SK-MEL-5 (cell line): ENCODE results near the gene EXOC6B. TPM values are rescaled to one million over a fixed set of nuclear protein-coding genes. Genes with fewer than 3 reads are reported as not detected.
"Not testable (repeated sequence)": the region's sequence is repeated elsewhere in the genome, so short reads cannot be mapped to it uniquely, and the experiment has no call there.

Experiments
- DNase-seq: peaks from one replicate; pipeline ENCODE4 v3.0.0-alpha.2; 2016; ENCODE audit warnings: low read depth, low spot score
- in situ Hi-C: cut with HindIII; loops from 2 replicates; pipeline ENCODE4 v1.10.0; 2016; ENCODE audit warnings: low sequenced_read_pairs, high pct_unique_total_duplicates, low pct_unique_long_range_greater_than_20kb
- total RNA-seq: library from RNA; depleted of rRNA; stranded (reverse); fragments of >200 nt; shearing (Covaris generic); gene quantifications from 2 replicates; pipeline ENCODE4 v1.2.3, GENCODE V29; 2014

Gene EXOC6B
- total RNA-seq, 1 experiment from 2014 or later = 20.0 TPM

DNA sequence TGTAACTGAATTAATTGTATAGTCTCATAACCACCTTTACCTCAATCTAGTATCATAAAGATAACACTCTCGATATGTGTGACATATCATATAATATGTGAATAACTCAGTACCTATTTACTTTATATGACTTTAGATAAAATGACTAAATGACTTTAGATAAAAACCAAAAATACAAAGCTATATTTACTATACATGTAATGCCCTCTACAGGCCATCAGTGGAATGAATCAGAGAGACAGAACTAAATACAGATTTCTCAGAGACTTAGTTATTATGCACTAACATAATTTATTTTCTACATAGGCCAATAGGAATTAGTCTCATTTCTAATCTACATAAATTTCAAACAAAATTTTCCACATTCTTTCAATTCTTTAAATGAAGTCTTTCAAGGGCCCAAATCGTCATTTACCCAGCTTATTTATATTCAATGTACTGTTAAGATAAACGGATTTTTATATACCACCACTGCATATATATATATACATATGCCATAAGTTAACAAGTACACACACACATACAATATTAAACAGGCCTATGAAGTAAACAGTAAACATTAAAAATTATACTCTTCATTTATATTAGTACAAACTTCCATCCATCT, 219.9 kb downstream of the EXOC6B start:
- peak; percentile 51 for DNase-seq
- in situ Hi-C loops = no loop called here

DNA sequence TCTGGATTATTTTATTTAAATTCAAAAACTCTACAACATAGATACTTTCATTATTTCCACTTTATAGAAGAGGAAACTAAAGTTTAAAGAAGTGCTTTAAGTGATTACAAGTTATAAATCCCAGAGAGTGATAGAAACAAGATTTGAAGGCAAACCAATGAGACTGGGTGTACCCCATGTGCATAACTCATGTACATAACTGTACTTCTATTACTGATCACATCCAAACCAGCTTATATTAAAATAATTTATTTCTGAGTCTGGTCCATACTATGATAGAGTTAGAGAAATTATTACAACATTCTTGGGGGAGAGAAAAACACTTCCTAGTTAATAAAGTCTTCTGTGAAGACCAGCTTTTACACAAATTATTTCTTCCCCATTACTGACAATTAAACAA, 221.4 kb downstream of the EXOC6B start:
- in situ Hi-C loops = no loop called here
- no peak for DNase-seq

GRCh38 chr2:72603481-72603880, 222.4 kb downstream of the EXOC6B start:
- no peak for DNase-seq
- in situ Hi-C loops = no loop called here

- in situ Hi-C loops = no loop called here
- no peak for DNase-seq
Measured at GRCh38 chr2:72602711-72603110, 223.1 kb downstream of the EXOC6B start.

- in situ Hi-C loops = no loop called here
- no peak for DNase-seq
Measured at GRCh38 chr2:72602095-72602494, 223.7 kb downstream of the EXOC6B start.

- DNase-seq, in situ Hi-C loops: not testable (repeated sequence)
Measured at GRCh38 chr2:72583836-72584235, 242.0 kb downstream of the EXOC6B start.

DNA sequence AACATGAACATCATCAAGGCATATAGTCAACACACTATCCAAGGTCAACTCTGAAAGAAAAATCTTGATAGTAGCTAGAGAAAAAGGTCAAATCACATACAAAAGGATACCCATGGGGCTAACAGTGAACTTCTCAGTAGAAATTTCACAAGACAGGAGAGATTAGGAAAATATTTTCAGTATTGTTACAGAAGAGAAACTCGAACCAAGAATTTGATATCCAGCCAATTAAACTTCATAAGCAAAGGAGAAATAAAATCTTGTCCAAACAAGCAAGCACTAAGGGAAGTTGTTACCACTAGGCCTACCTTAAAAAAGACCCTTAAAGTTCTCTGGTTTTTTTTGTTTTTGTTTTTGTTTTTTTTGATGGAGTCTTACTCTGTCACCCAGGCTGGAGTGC, 242.5 kb downstream of the EXOC6B start:
- in situ Hi-C loops = no loop called here
- DNase-seq = no peak

DNA sequence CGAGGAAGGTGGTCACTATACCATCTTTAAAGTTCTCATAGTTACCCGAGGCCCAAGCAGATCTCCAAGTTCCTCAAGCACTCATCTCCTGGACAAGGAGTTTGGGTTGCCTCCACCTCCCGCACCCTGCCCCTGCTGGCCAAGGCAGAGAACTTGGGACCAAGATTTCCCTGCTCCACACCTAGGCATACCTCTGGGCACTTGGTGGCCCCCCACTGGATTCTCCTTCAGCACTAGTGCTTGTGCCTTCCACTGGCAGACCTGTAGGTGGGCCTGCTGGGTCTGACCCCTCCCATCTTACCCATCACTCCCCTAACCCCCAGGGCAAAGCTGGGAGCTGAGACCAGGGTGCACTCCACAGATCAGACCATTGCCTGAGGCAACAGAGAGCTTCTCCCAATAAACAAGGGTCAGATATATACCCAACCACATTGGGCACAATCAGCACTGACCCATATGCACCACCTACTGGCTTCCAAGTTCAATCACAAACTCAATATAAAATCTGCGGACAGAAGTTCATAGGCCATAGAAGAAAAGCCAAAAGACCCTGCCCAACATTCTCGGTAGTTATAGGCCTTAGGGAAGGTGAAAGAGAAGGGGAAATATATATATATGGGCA, 244.2 kb downstream of the EXOC6B start:
- DNase-seq = peak; percentile 28
- in situ Hi-C loops = no loop called here

DNA sequence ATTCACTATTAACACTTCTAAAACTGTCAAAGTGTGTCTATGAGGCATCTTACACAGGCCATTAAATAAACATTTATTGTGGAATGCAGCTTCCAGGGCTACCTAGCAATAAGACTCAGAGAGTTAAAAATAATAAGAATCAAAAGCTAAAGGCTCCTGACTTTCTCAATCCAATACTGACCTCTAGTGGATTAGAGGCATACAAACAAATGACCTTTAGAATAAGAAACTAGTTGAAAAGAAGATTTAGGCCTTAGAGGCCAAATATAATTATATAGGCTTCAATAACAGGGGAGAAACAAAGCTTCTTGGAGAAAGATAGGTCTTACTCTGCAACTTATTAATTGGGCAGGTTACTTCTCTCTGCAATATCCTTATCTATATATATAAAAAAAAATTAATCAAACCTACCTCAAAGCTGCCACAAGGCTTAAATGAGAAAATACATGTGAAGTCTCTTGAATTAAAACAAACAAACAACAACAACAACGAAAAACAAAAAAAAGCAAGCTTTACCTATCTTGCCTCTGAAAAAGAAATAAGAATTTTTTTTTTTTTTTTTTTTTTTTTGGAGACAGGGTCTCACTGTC, 246.1 kb downstream of the EXOC6B start:
- in situ Hi-C loops = loop anchor here (10.0 kb wide), 1 partner anchor 545 kb away; no protein-coding TSS in a partner anchor
- DNase-seq = peak; percentile 77

DNA sequence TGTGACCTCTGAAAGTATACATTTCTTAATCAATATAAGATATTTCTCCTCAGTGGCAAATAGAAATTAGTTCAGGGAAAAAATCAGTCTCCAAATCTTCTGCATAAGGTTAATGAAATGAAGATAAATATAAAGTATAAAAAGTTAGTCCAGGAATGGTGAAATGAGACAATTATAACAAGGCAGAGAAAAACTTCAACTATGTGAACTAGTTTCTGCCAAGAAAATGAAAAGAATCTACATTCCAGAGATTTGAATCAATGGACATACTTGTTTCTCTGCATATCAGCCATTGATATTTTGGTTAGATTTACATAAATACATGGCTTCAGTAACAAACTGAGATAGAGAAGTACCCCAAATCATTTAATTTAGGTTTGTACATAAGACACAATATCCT, 249.0 kb downstream of the EXOC6B start:
- in situ Hi-C loops = loop anchor here (10.0 kb wide), 1 partner anchor 542 kb away; no protein-coding TSS in a partner anchor
- DNase-seq = no peak

DNA sequence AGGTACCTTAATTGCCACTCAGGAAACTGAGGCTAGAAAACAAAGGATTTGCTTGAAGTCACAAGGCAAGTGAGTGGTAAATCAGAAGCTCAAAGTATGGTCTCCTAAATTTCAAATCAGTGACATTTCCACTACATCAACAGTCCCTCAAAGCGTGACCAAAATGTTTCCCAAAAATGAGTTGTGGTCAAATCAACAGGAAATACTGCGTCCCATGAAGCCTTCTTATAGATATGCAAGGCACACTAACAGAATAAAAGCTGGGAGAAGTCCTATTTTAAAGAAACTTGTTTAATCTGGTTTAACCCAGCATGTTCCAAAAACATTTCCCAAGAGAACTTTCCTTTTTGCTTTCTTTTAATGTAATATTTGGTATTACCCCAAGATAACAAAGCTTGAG, 249.4 kb downstream of the EXOC6B start:
- in situ Hi-C loops = loop anchor here (10.0 kb wide), 1 partner anchor 542 kb away; no protein-coding TSS in a partner anchor
- no peak for DNase-seq

GRCh38 chr2:72574886-72575285, 250.9 kb downstream of the EXOC6B start:
- in situ Hi-C loops = loop anchor here (10.0 kb wide), 1 partner anchor 540 kb away; no protein-coding TSS in a partner anchor
- no peak for DNase-seq

DNA sequence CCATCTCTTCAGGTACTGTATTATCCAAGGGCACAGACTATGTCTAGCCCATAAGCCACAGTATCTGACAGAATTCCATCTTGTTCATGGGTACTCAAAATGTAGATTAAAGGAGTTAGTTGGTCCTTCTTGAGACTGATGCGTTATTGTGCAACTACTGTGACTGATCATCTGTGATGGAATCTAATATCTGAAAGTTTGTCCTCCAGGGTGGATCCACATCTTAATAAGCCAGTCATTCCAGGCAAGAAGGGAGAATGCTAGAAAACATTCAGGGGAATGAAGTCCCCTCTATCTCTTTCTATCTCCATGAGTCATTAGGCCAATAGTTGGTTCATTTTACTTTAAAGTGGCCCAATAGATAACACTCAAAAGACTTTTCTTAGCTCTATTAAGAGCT, 252.6 kb downstream of the EXOC6B start:
- in situ Hi-C loops = loop anchor here (10.0 kb wide), 1 partner anchor 538 kb away; no protein-coding TSS in a partner anchor
- no peak for DNase-seq

DNA sequence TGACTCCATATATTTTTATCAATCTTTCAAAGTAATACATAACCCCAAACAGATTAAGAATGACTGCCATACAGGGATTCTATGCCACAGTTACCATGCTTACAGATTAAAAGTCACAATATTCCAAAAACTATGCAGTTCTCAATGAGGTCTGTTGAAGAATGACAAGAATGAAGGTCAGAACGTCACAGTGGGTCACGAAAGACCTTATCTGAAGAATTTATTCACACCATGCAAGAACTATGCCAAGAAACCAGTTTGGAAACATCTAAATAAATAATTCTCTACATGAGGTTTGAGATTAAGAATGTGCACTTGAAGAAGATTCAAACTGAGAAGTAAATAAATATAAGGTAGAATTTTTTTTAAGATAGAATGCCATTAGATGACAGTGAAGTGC, 253.3 kb downstream of the EXOC6B start:
- no peak for DNase-seq
- in situ Hi-C loops = loop anchor here (10.0 kb wide), 1 partner anchor 538 kb away; no protein-coding TSS in a partner anchor

- in situ Hi-C loops = loop anchor here (10.0 kb wide), 1 partner anchor 536 kb away; no protein-coding TSS in a partner anchor
- DNase-seq = no peak
Measured at GRCh38 chr2:72570413-72570812, 255.4 kb downstream of the EXOC6B start.

GRCh38 chr2:72562451-72563153, 263.2 kb downstream of the EXOC6B start:
- in situ Hi-C loops = no loop called here
- DNase-seq = no peak

- DNase-seq = peak; percentile 45
- in situ Hi-C loops = no loop called here
Measured at GRCh38 chr2:72561621-72562318, 264.1 kb downstream of the EXOC6B start.

- in situ Hi-C loops = no loop called here
Measured at GRCh38 chr2:72555943-72556342, 269.9 kb downstream of the EXOC6B start.

More at GRCh38 chr2:72555943-72556342, 269.9 kb downstream of the EXOC6B start:
- DNase-seq = no peak
